Loucy (cell line): ENCODE measurements around the gene BMP3.

ENCODE experiments used
- H2AFZ ChIP-seq: fragments of 200-600 bp; sonication (generic); 2 replicates; pipeline ENCODE4 v1.6.0; 2016; ENCODE audit warnings: antibody characterized with exemption, mild to moderate bottlenecking, low read length, moderate library complexity
- H3F3A ChIP-seq: fragments of 200-600 bp; 2 replicates; pipeline ENCODE4 v1.6.0; 2016; ENCODE audit warnings: antibody characterized with exemption, low read depth, mild to moderate bottlenecking
- H3K27me3 ChIP-seq: fragments of 200-600 bp; sonication (generic); 2 replicates; pipeline ENCODE4 v1.6.1; 2014; ENCODE audit warnings: low read length, mild to moderate bottlenecking; ENCODE audit not compliant: insufficient read depth, poor library complexity, severe bottlenecking
- H3K36me3 ChIP-seq: fragments of 200-600 bp; sonication (generic); 2 replicates; pipeline ENCODE4 v1.6.1; 2016; ENCODE audit warnings: low read length; ENCODE audit not compliant: insufficient read depth
- H3K4me1 ChIP-seq: fragments of 200-600 bp; sonication (generic); 2 replicates; pipeline ENCODE4 v1.5.1; 2014; ENCODE audit warnings: low read length, mild to moderate bottlenecking; ENCODE audit not compliant: insufficient read depth, poor library complexity, severe bottlenecking
- H3K4me2 ChIP-seq: fragments of 200-600 bp; sonication (generic); 2 replicates; pipeline ENCODE4 v1.6.0; 2014; ENCODE audit warnings: antibody characterized with exemption, low read length, low read depth, mild to moderate bottlenecking; ENCODE audit not compliant: poor library complexity, severe bottlenecking
- H3K4me3 ChIP-seq: fragments of 200-600 bp; sonication (generic); 2 replicates; pipeline ENCODE4 v1.5.1; 2014; ENCODE audit warnings: low read length, mild to moderate bottlenecking, mixed read lengths; ENCODE audit not compliant: poor library complexity, severe bottlenecking
- H3K79me2 ChIP-seq: fragments of 200-600 bp; sonication (generic); 2 replicates; pipeline ENCODE4 v1.6.1; 2014; ENCODE audit warnings: low read length; ENCODE audit not compliant: insufficient read depth
- H3K9ac ChIP-seq: fragments of 200-600 bp; sonication (generic); 2 replicates; pipeline ENCODE4 v1.6.0; 2014; ENCODE audit warnings: mild to moderate bottlenecking, low read depth, low read length, moderate library complexity; ENCODE audit not compliant: poor library complexity, severe bottlenecking
- H3K9me2 ChIP-seq: fragments of 200-600 bp; sonication (generic); replicated peaks from 2 replicates; pipeline ENCODE4 v1.6.1; 2016; ENCODE audit warnings: low read depth, low read length, mixed read lengths
- H3K9me3 ChIP-seq: fragments of 200-600 bp; sonication (generic); 2 replicates; pipeline ENCODE4 v1.6.1; 2014; ENCODE audit warnings: mild to moderate bottlenecking, antibody characterized with exemption, low read length, low read depth; ENCODE audit not compliant: insufficient read depth
- H4K20me1 ChIP-seq: fragments of 200-600 bp; sonication (generic); 2 replicates; pipeline ENCODE4 v1.6.0; 2014; ENCODE audit warnings: antibody characterized with exemption, low read length, mild to moderate bottlenecking; ENCODE audit not compliant: insufficient read depth, poor library complexity, severe bottlenecking
- EZH2phosphoT487 ChIP-seq: fragments of 200-600 bp; IDR thresholded peaks from 2 replicates; pipeline ENCODE4 v1.6.1; 2018; ENCODE audit warnings: antibody characterized with exemption, mild to moderate bottlenecking, moderate library complexity, borderline replicate concordance
- TF ChIP-seq, protein P1 (sequence below): fragments of 200-600 bp; sonication (generic); conservative IDR thresholded peaks from 2 replicates; pipeline ENCODE4 v1.5.1; 2014; ENCODE audit warnings: mild to moderate bottlenecking, antibody characterized with exemption, low read length

The BMP3 gene

DNA sequence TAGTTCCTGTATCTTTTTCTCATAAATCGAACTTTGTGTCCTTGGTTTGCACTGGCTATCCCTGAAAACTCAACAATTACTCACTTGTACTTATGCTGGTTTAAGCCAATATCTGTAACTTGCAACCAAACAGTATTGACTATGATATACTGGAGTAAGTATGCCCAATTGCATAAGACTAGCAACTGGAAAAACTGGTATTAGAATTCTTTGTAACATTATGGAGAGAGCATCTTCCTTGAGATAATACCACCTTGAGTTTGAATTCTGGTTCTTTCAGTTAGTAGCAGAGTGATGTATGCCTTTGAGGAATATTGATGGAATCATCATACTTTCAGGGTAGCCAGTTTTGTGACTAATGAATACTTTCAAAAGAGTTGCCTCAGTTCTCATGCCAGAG lies 28.1 kb downstream of the BMP3 start:
- H2AFZ ChIP-seq = no peak overlapping the region
- H3K27me3 ChIP-seq = no peaks in the 10 kb centered on the region
- no peak overlapping the region for H3K9ac ChIP-seq
- H3K79me2 ChIP-seq = no peaks in the 10 kb centered on the region
- no peak for TF ChIP-seq EZH2phosphoT487
- TF ChIP-seq, protein P1, sequence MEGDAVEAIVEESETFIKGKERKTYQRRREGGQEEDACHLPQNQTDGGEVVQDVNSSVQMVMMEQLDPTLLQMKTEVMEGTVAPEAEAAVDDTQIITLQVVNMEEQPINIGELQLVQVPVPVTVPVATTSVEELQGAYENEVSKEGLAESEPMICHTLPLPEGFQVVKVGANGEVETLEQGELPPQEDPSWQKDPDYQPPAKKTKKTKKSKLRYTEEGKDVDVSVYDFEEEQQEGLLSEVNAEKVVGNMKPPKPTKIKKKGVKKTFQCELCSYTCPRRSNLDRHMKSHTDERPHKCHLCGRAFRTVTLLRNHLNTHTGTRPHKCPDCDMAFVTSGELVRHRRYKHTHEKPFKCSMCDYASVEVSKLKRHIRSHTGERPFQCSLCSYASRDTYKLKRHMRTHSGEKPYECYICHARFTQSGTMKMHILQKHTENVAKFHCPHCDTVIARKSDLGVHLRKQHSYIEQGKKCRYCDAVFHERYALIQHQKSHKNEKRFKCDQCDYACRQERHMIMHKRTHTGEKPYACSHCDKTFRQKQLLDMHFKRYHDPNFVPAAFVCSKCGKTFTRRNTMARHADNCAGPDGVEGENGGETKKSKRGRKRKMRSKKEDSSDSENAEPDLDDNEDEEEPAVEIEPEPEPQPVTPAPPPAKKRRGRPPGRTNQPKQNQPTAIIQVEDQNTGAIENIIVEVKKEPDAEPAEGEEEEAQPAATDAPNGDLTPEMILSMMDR = no peak
- H3F3A ChIP-seq = no peaks in the 10 kb centered on the region
- no peak overlapping the region for H3K4me3 ChIP-seq
- H3K9me3 ChIP-seq = no peaks in the 10 kb centered on the region
- H4K20me1 ChIP-seq = no peaks in the 10 kb centered on the region
- H3K4me1 ChIP-seq = no peaks in the 10 kb centered on the region
- no peaks in the 10 kb centered on the region for H3K9me2 ChIP-seq
- no peak overlapping the region for H3K4me2 ChIP-seq
- no peaks in the 10 kb centered on the region for H3K36me3 ChIP-seq

DNA sequence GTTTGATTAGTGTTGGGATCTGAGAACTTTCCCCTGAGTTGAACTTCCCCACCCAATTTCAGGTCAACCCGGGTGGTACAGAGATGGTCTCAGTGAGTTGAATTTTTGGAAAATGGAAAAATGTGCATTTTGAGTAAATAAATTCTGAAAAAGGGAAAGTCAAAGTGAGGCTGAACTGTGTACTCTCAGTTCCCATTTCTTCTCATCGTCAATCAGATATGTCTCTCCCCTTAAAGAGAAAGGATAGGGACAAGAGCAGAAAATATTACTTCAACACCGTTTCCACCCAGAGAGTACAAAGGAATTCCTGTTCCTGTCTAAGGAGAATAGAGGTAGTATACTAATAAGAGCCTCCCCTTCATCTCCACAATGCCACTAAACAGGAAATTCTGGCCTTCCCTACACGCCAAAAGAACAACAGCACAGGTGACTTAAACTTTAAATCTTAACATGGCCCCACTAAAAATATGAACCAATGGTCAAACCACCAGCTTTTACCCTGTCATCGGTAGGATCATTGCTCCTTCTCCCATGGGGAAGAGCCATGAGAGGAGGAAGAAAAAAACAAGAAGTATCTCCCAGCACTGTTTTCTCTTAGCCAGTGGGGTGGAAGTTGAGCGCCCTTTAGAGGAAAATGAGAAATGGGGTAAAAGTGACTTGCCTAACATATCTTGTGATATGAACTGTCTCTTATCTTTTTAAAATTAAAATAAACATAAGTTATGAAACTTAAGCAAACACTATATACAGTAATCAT lies 30.3 kb downstream of the BMP3 start:
- Histone ChIP-seq H3K4me2 (no peak overlapping the region), H3K4me1 (no peaks in the 10 kb centered on the region), H2AFZ (no peak overlapping the region), H3F3A (no peaks in the 10 kb centered on the region), H3K9ac (no peak overlapping the region), H4K20me1 (no peaks in the 10 kb centered on the region), H3K9me2 (no peaks in the 10 kb centered on the region), H3K9me3 (no peaks in the 10 kb centered on the region), H3K79me2 (no peaks in the 10 kb centered on the region), H3K4me3 (no peak overlapping the region), H3K36me3 (no peaks in the 10 kb centered on the region), H3K27me3 (no peaks in the 10 kb centered on the region)
- TF ChIP-seq EZH2phosphoT487 = no peak
- TF ChIP-seq, protein P1 = no peak

DNA sequence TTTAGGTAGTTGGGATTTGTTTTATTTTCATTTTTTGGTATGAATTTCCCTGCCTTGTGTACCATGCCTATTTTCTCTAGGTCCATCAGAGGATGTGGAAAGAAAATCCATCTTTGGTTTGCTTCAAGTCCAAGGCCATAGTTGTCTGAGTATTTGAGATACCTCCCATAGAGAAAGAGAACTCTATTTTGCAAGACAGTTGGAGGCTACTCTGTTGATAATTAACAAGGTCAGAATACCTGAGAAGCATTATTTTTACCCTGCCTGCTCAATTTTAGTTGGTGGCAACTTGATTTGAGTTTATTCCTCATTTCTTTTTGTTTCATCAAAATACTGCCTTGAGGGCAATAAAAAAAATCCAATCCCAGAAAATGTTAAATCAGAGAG lies 30.8 kb downstream of the BMP3 start:
- TF ChIP-seq EZH2phosphoT487 = no peak
- TF ChIP-seq, protein P1 = no peak
- Histone ChIP-seq H3K27me3 (no peaks in the 10 kb centered on the region), H3F3A (no peaks in the 10 kb centered on the region), H3K9ac (no peak overlapping the region), H3K36me3 (no peaks in the 10 kb centered on the region), H4K20me1 (no peaks in the 10 kb centered on the region), H3K4me2 (no peak overlapping the region), H3K9me2 (no peaks in the 10 kb centered on the region), H2AFZ (no peak overlapping the region), H3K9me3 (no peaks in the 10 kb centered on the region), H3K4me1 (no peaks in the 10 kb centered on the region), H3K79me2 (no peaks in the 10 kb centered on the region), H3K4me3 (no peak overlapping the region)
